A549 (cell line): Measurements from ENCODE around the gene BBS9.

Experiments
- CTCF ChIP-seq: fragments of >200 bp; sonication (Bioruptor Twin); formaldehyde crosslinking; IDR thresholded peaks from 3 replicates; pipeline ENCODE4 v1.5.1; 2016
- POLR2A ChIP-seq: IDR thresholded peaks from 2 replicates; pipeline ENCODE4 v1.6.1; 2012; ENCODE audit warnings: mild to moderate bottlenecking, low read length
- RAD21 ChIP-seq, 2 experiments: fragments of >200 bp in 1 of 2; sonication (Bioruptor Twin) in 1 of 2; formaldehyde crosslinking in 1 of 2; IDR thresholded peaks in 1 of 2; conservative IDR thresholded peaks in 1 of 2; 2 replicates in 1 of 2; 3 replicates in 1 of 2; pipeline ENCODE4 v1.6.1; 2012 to 2018; ENCODE audit warnings: inconsistent platforms in 1 of 2
- RCOR1 ChIP-seq: fragments of 150-350 bp; IDR thresholded peaks from 2 replicates; pipeline ENCODE4 v1.6.1; 2014; ENCODE audit warnings: antibody characterized with exemption, low read length, low read depth
- ZFP36 ChIP-seq: fragments of 450-650 bp; IDR thresholded peaks from 2 replicates; pipeline ENCODE4 v1.6.1; 2014; ENCODE audit warnings: borderline replicate concordance; ENCODE audit not compliant: partially characterized antibody

- TF ChIP-seq ZFP36 (no peak), POLR2A (no peak), CTCF (no peak), RCOR1 (no peak), RAD21 (conservative IDR thresholded peaks at IDR 0.05 in 1 of 2, IDR thresholded peaks at IDR 0.05 in 1 of 2) (no peak)
These were observed 514.2 kb downstream of the BBS9 start for GRCh38 chr7:33643530-33643929.
